ENCODE measurements around the gene BRSK2. TPM values are rescaled to one million over a fixed set of nuclear protein-coding genes. Genes with fewer than 3 reads are reported as not detected.
"Not testable (repeated sequence)": the region's sequence is repeated elsewhere in the genome, so short reads cannot be mapped to it uniquely, and the experiment has no call there.

BRSK2 gene
- total RNA-seq, 1 donor from 2014 or later, result not detected

DNA sequence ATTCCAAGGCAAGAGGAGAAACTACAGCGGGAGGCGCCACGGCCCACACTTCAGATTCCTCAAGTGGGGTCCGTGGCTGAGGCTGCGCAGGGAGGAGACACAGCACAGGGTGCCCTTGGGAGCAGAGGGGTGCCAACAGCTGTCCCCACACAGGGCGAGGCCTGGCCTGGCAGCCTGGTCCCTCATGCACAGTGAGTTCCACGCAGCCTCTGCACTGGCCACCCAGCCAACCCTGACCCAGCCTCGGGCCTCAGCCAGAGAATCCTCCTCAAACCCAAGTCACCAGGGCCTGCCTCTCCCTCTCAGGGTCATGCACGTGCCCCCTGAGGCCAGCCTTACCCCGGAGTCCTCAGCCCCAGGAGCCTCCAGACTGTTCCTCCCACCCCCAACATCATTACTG is 119.3 kb downstream of the BRSK2 start:
- no peak for FAIRE-seq
- H3K4me3 ChIP-seq (ENCODE audit: low read depth, low read length), result no peak overlapping the region
- TF ChIP-seq, protein P1, sequence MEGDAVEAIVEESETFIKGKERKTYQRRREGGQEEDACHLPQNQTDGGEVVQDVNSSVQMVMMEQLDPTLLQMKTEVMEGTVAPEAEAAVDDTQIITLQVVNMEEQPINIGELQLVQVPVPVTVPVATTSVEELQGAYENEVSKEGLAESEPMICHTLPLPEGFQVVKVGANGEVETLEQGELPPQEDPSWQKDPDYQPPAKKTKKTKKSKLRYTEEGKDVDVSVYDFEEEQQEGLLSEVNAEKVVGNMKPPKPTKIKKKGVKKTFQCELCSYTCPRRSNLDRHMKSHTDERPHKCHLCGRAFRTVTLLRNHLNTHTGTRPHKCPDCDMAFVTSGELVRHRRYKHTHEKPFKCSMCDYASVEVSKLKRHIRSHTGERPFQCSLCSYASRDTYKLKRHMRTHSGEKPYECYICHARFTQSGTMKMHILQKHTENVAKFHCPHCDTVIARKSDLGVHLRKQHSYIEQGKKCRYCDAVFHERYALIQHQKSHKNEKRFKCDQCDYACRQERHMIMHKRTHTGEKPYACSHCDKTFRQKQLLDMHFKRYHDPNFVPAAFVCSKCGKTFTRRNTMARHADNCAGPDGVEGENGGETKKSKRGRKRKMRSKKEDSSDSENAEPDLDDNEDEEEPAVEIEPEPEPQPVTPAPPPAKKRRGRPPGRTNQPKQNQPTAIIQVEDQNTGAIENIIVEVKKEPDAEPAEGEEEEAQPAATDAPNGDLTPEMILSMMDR (IDR thresholded peaks at IDR 0.05; ENCODE audit: insufficient read depth, low read length, severe bottlenecking), result no peak
- H3K36me3 ChIP-seq (ENCODE audit: control insufficient read depth, insufficient read depth, low read length), result peaks cover 6% of the 10 kb centered on the region
- H3K27me3 ChIP-seq (ENCODE audit: control insufficient read depth, insufficient read depth, low read length), result no peaks in the 10 kb centered on the region
- DNase-seq (ENCODE audit: low read depth), result no peak

DNA sequence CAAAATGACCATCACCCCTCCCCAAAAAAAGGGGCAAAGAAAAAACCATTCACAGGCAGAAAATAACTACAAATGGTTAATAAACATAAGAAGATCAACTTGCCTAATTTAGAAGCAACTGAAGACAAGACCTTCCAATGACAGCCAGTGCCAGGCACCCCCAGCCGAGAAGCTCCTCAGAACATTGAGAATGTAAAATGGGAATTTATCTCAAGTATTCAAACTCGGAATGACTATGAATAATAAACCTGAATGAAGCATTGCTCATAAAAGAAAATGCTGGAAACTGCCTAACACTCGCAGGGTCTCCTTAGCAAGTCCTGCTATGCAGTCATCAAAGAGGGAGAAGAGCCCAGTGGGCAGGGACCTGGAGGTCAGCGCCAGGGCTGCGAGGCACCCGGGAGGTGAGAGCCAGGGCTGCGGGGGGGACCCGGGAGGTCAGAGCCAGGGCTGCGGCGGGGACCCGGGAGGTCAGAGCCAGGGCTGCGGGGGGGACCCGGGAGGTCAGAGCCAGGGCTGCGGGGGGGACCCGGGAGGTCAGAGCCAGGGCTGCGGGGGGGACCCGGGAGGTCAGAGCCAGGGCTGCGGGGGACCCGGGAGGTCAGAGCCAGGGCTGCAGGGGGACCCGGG is 120.0 kb downstream of the BRSK2 start:
- H3K36me3 ChIP-seq (ENCODE audit: control insufficient read depth, insufficient read depth, low read length), result peaks cover 4% of the 10 kb centered on the region

DNA sequence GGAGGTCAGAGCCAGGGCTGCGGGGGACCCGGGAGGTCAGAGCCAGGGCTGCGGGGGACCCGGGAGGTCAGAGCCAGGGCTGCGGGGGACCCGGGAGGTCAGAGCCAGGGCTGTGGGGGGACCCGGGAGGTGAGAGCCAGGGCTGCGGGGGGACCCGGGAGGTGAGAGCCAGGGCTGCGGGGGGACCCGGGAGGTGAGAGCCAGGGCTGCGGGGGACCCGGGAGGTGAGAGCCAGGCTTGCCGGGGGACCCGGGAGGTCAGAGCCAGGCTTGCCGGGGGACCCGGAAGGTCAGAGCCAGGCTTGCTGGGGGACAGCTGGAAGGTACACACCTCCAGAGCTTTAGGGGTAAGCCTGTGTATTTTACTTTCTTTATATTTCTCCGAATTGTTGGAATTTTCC is 120.6 kb downstream of the BRSK2 start:
- H3K4me3 ChIP-seq (ENCODE audit: low read depth, low read length); DNase-seq (ENCODE audit: low read depth); FAIRE-seq; H3K27me3 ChIP-seq (ENCODE audit: control insufficient read depth, insufficient read depth, low read length); H3K36me3 ChIP-seq (ENCODE audit: control insufficient read depth, insufficient read depth, low read length): not testable (repeated sequence)

More for the DNA sequence above, 120.0 kb downstream of the BRSK2 start:
- FAIRE-seq (no peak), DNase-seq (ENCODE audit: low read depth) (no peak)
- TF ChIP-seq, protein P1 (IDR thresholded peaks at IDR 0.05; ENCODE audit: insufficient read depth, low read length, severe bottlenecking), result no peak
- Histone ChIP-seq H3K4me3 (ENCODE audit: low read depth, low read length) (no peak overlapping the region), H3K27me3 (ENCODE audit: control insufficient read depth, insufficient read depth, low read length) (no peaks in the 10 kb centered on the region)

DNA sequence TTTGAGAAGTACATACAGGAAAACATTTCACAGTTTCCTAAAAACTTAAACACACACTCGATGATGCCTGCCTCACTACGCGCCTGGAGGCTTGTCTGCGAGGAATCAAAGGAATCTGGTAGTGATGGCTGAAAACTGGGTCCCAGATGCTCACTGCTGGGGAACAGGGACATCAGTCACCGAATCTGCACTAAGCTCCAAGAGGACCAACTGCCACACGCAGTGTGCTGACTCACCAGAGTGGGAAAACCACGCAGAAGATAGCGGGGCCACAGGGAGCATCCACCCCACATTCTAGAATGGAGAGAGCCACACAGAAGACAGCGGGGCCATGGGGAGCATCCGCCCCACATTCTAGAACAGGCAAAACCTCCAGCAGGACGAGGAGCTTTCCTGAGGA is 121.2 kb downstream of the BRSK2 start:
- FAIRE-seq, result no peak
- DNase-seq (ENCODE audit: low read depth), result no peak
- H3K27me3 ChIP-seq (ENCODE audit: control insufficient read depth, insufficient read depth, low read length), result no peaks in the 10 kb centered on the region
- peaks cover 4% of the 10 kb centered on the region for H3K36me3 ChIP-seq (ENCODE audit: control insufficient read depth, insufficient read depth, low read length)
- TF ChIP-seq, protein P1 (IDR thresholded peaks at IDR 0.05; ENCODE audit: insufficient read depth, low read length, severe bottlenecking), result no peak
- no peak overlapping the region for H3K4me3 ChIP-seq (ENCODE audit: low read depth, low read length)

DNA sequence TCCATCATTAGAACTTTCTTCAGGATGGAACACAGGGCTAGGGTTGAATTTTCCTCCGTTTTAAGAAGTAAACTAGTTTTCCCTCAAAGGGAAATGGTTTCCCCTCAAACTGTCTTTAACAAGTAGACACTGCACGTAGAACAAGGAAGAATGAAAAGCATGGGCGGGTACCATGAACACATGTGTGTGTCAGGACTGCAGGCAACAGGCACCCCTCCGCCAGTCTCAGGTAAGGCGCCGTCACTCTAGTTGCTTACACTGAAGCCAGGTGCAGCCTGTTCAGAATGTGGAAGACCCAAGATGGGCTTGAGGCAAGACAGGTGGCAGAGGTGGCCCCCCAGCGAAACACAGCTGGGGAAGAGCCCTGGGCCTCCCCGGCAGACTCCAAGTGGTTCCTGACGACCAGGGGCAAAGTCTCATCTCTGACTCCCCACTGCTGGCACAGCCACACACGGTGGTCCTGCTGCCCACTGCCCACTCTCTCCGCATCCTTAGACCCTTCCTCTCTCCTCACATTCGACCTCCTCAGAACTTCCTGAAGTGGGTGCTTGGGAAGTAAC is 122.3 kb downstream of the BRSK2 start:
- DNase-seq (ENCODE audit: low read depth), result no peak
- H3K4me3 ChIP-seq (ENCODE audit: low read depth, low read length), result no peak overlapping the region
- H3K27me3 ChIP-seq (ENCODE audit: control insufficient read depth, insufficient read depth, low read length), result no peaks in the 10 kb centered on the region
- no peak for FAIRE-seq
- H3K36me3 ChIP-seq (ENCODE audit: control insufficient read depth, insufficient read depth, low read length), result peaks cover 4% of the 10 kb centered on the region
- TF ChIP-seq, protein P1 (IDR thresholded peaks at IDR 0.05; ENCODE audit: insufficient read depth, low read length, severe bottlenecking), result no peak

Other genes starting within 250 kb of the BRSK2 start
- gene MUC5AC, start 232.0 kb upstream of the BRSK2 start, total RNA-seq, result under 0.01 TPM in 1 of 2 replicates, not detected in the other
- not detected in 2 replicates for gene MUC5B, start 166.9 kb upstream of the BRSK2 start, total RNA-seq
- gene TOLLIP, start 80.3 kb upstream of the BRSK2 start, total RNA-seq, result 43.4 and 55.0 TPM in 2 replicates
- 38.2 and 41.1 TPM in 2 replicates for gene MOB2, start 96.8 kb downstream of the BRSK2 start, total RNA-seq
- 0.26 and 0.64 TPM in 2 replicates for gene DUSP8, start 182.3 kb downstream of the BRSK2 start, total RNA-seq
- gene KRTAP5-1, start 195.3 kb downstream of the BRSK2 start, total RNA-seq, result not detected in 2 replicates
- not detected in 2 replicates for gene KRTAP5-2, start 208.4 kb downstream of the BRSK2 start, total RNA-seq
- not detected in 2 replicates for gene KRTAP5-3, start 218.5 kb downstream of the BRSK2 start, total RNA-seq
- not detected in 2 replicates for gene KRTAP5-4, start 232.2 kb downstream of the BRSK2 start, total RNA-seq
- gene KRTAP5-5, start 239.8 kb downstream of the BRSK2 start, total RNA-seq, result not detected in 2 replicates